GM20431 (cell line): ENCODE data around the gene JMJD8.

ENCODE experiments used
- in situ Hi-C: fragments of 300-500 bp; cut with MseI, MboI; formaldehyde crosslinking; loops from one replicate; pipeline ENCODE4 v1.15.0; 2020; ENCODE audit warnings: low sequenced_read_pairs; ENCODE audit not compliant: unreplicated experiment

Gene JMJD8

DNA sequence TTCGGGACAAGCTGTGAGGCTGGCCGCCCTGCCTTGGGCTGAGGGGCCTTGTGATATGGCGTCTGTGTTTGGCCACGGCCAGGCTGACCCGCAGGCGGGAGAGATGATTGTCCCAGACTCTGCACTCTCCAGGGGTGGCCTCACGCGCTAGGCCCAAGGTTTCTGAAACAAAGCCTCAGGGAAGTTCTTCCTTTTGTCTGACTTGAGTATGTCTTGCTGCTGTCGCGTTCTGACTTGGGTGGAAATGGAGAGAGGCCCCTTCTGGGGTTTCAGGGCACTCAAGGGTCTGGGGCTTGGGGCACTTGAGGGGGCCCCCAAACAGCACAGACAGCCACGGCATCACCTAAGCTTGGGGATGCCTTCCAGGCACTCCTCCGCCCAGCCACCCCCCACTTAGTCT lies 26.9 kb upstream of the JMJD8 start:
- in situ Hi-C loops = loop anchor here (10.0 kb wide), 1 partner anchor 74 kb away; the partner anchor contains the start of genes CHTF18 and RPUSD1

DNA sequence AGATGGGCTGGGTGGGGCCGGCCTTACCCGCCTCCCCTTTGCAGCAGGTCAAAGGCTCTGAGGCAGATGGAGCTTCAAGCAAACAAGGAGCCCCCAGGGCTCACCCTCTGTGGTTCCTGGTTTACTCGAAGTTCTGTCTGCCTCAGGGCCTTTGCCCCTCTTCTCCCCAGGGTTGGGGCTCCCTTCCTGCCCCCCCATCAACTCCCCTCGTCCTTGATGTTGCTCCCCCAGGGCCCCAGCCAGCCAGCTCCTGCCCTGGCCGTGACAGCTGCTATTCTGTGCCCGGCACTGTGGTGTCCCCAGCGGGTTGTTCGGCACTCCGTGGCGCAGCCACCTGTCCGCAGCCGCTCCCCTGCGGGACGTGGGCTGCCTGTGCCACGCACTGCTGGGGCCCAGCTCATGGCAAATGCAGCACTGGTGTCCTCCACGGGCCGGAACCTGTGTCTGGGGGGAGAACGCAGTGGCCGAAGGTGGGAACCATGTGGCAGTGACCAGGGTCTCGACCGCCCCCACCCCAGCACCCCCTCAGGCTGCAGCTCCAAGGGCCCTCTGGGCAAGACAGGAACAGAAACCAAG lies 26.5 kb upstream of the JMJD8 start:
- in situ Hi-C loops = loop anchor here (10.0 kb wide), 1 partner anchor 74 kb away; the partner anchor contains the start of genes CHTF18 and RPUSD1

DNA sequence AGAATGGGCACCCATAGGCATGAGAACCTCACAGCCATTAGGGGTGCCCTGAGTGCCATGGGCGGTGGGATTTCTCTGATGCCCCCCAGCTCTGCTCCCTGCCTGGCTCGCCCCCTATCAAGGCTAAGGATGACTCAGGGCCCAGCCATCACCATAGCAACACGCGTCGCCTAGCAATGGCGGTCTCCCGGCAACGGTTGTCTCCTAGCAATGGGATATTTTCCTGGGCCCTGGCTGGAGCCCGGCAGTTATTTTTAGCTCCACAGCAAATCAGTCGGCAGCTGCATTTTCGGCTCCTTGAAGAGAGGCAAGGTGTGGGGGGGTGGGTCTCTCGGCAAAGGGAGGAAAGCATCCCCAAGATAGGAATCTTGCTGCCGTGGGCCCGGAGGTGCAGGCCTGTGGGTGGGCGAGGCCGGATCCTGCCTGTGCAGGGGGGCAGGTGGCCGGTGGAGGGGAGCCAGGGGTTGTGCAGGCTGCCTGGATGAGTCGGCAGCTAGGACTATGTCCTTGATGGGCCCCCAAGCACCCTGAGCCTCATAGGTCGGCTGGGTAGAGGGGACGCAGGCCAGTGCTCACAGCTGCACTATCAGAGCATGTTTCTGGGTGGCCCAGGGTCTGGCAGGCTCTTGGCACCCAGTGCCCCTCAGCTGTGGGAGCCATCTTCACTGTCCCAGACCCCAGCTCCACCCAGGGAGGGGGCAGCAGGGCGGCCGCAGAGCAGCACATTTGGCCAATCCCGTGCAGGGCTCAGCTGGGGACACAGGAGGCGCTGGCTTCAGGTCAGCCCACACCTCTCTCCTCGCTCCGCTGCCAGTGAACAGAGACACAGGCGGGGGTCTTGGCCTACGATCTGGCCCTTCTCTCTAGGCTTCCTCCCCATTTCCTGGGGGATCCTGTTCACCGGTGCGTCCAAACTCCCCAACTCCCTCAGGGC lies 25.7 kb upstream of the JMJD8 start:
- in situ Hi-C loops = loop anchor here (10.0 kb wide), 1 partner anchor 75 kb away; the partner anchor contains the start of genes CHTF18 and RPUSD1

GRCh38 chr16:708959-709358 lies 24.8 kb upstream of the JMJD8 start:
- in situ Hi-C loops = no loop called here

- in situ Hi-C loops = no loop called here
Measured at GRCh38 chr16:708019-708418, 23.9 kb upstream of the JMJD8 start.

GRCh38 chr16:707062-707538 lies 23.0 kb upstream of the JMJD8 start:
- in situ Hi-C loops = no loop called here

- in situ Hi-C loops = no loop called here
Measured at GRCh38 chr16:706189-707061, 22.3 kb upstream of the JMJD8 start.

DNA sequence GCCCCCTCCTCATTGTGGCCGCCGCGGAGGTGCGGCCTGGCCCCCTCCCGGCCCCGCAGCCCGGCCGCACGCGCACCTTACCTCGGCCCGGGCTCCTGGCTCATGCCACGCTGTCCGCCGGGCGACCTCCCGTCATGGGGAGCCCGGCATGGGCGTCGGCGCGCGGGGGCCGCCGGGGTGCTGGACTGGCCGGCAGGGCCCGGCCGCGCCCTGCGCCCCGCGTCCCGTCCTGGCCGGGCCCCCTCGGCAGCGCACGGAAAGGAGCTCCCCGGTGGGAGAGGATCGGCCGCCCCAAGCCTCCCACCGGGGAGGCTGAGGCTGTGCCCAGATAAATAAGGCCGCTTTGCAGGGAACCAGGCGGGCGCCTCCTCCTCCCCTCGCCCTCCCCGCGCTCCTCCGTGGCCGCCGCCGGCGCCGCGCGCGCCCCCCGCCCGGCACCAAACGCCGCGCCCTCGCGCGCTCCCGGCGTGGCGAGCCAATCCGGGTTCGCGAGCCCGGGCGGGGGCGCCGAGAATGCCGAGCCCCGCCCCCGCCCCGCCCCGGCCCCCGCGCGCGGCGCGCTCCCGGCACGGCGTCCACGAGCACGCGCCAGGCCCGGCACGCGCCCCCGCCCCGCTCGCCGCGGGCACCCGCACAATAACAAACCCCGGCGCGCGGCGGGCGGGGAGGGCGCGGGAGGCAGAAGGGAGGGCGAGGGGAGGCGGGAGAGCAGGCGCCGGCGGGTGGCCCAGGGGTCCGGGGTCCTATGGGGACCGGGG lies 21.5 kb upstream of the JMJD8 start, which contains the start of gene FBXL16:
Gene FBXL16, minus strand, starts transcription at position 371 of the 758 bp plus-strand sequence. CDS start 8,396 bp downstream, outside the sequence.
- in situ Hi-C loops = no loop called here

- in situ Hi-C loops = no loop called here
Measured at GRCh38 chr16:704552-705380, 20.6 kb upstream of the JMJD8 start.

DNA sequence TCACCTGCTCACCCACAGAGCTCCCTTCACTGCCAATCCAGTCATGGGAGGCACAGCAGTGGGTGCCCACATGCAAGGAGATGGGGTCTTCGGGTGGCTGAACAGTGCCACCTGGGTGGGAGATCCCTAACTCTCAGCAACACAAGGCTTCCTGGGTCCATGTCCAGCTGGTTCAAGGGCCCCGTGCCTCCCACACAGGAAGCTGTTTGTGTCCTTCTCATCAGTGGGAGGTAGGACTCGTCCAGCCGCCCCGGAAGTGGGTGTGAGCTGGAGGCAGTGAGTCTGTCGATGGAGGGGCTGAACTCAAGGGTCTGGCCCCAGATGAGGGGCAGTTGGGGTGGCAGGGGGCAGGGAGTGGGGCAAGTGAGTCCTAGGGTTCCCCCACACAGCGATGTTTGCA lies 19.9 kb upstream of the JMJD8 start:
- in situ Hi-C loops = no loop called here

DNA sequence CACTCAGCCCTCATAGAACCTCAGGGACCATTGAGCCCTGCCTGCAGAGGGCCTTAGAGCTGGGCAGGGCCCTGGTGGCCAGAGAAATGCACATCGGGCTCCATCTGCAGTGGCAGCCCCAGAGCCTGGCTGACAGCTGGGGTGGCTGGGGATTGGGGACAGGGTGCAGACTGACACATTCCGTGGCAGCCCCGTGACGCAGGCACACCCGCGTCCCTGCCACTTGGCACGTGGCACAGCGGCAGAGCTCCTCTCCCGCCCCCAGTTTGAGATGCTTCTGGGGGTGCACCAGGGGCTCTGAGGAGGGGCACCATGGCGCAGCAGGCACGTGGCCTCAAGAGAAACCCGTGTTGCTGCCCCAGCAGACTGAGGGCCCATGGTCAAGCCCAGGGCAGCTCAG lies 19.3 kb upstream of the JMJD8 start:
- in situ Hi-C loops = no loop called here

DNA sequence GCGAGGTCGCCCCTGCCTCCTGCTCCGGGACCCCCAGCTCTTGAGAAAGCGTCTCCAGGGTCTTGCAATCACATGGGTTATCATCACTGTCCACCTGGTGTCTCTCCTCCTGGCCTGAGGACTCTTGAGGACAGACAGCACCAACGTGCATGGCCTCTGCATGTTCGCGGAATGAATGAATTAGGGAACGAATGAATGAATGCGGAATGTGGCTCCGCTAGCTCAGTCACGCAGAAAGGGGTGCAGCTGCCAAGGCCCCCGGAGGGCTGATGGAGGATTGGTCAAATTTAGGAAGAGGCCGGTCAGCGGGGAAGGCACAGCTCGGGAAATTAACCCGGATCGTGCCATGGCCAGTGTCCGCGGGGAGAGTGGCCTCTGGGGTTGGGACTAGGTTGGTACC lies 18.2 kb upstream of the JMJD8 start:
- in situ Hi-C loops = no loop called here

DNA sequence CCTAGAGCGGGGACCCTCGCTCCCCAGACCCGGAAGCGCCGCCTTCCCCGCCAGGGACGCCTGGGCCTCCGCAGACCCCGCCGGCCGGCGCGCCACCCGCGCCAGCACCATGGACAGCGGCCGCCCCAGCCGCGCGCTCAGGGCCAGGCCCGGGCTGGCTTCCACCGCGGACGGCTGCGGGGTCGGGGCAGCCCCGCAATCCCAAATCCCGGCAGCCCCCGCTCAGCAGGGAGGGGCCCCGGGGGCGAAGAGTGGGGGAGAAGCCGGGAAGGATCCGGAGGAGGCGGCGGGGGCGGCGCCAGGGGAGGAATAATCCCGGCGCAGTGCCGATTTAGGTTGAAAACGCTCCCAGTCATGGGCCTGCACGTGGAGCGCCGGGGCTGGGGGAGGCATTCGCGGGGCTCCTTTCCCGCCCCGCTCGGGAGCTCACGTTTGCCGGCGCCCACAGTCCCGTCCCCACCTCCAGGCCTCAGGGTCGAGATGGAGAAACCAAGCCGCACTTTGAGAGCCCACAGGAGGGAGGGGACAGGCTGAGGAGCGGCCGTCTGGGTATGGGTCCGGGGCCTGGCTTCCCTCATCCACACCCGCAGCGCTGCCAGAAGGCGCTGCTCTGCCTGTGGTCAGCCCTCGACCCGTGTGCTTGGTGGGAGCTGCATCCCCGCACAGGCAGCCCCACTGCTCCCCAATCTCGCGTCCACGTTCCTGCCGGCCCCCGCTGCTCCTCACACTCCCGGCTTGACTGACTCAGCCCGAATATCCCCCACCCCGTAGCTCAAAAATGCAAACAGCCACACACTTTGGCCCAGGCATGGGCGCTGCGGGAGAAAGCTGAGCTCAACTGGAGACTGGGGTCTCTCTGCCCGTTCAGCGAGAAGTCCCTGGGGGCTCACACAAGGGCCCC lies 16.8 kb upstream of the JMJD8 start:
- in situ Hi-C loops = no loop called here

DNA sequence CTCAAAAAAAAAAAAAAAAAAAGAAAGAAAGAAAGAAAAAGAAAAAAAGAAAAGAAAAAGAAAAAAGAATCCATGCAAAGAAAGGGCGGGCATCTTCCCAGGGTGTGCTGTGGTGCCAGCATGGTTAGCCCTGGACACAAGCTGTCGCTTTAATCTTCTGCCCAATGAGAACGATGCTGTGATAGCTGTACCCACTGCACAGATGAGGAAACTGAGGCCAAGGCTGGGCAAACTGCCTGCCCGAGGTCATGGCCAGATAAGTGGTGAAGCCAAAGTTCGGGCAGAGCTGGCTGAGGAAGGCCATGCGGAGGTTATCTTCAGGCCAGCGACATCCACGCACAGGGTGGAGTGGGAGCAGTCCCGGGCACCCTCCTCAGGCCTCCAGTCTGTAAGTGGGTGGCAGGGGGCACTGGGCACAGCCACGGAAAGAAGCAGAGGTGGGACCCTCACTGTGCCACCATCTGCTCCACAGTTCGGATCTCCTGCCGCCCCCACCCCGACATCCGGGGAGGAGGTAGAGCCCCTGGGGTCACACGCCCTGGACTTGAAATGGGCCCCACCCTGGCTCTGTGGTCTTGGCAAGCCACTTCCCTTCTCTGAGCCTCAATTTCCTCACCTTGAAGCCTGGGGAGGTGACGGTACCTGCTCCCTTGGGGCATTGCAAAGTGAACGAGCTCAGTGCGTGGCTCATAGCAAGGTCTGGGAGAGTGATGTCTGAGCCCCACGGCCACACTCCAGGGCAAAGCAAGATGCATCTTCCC lies 15.0 kb upstream of the JMJD8 start:
- in situ Hi-C loops = no loop called here

DNA sequence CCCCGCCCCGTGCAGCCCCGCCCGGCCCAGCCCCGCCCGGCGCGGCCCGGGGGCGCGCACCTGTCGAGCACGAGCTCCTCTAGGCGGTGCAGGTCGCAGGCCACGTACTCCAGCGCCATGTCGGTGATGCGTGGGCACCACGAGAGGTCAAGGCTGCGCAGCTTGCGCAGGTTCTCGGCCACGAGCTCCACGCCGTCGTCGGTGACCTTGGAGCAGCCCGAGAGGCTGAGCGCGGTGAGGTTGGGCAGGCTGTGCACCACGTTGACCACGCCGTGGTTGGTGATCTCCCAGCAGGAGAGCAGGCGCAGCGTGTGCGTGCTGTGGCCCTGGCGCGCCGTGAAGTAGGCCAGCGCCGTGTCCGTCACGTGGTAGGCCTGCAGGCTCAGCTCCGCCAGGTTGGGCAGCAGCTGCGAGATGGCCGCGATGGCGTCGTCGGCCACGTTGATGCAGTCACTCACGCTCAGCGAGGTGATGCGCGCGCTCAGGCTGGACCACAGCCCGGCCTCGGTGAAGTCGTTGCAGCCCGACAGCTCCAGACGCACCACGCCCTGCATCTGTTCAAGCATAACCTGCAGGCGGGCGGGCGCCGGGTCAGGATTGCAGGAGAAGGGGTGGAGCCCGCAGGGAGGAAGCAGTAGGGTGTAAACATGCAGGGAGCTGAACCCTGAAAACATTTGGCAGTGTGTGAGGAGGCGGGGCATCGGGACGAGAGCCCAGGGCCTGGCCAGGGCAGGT lies 11.4 kb upstream of the JMJD8 start:
- in situ Hi-C loops = no loop called here

DNA sequence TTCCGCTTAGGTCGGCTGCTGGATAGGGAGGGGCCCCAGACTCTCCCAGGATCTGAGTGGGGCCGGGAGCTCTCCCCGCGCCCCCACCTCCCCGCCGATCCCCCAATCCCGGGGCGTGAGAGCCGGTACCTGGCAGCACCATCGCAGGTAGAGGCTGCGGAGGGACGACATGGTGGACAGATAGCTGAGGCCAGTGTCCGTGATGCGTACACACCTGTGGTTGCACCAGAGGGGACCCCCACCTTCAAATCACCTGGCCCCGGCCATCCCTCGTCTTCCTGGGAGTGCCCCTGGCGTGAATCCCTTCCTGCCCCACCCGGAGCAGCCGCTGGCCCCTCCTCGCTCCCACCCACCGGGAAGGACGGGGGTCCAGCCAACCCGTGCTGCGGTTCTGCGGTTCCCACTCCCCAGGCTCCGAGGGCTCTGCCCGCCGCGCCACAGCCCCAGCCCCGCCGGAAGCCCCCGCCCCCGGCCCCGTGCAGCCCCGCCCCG lies 10.8 kb upstream of the JMJD8 start:
- in situ Hi-C loops = no loop called here
